ENCODE data around the gene ARGLU1. TPM values are rescaled to one million over a fixed set of nuclear protein-coding genes. Genes with fewer than 3 reads are reported as not detected.

ARGLU1 gene
- total RNA-seq, 1 donor from 2014 or later: 128 TPM

DNA sequence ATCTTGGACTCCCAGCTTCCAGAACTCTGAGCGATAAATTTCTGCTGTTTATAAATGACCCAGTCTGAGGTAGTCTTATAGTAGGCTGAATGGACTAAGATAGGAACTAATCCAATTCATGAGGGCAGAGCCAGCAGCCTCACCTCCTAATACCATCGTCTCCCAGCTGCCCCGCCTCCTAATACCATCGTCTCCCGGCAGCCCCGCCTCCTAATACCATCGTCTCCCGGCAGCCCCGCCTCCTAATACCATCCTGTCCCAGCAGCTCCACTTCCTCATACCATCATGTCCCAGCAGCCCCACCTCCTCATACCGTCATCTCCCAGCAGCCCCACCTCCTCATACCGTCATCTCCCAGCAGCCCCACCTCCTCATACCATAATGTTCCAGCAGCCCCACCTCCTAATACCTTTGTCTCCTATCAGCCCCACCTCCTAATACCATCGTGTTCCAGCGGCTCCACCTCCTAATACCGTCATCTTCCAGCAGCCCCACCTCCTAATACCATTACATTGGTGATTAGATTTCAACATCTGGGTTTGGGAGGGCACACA, 2.4 kb upstream of the ARGLU1 start:
- H3K27ac Mint-ChIP-seq: peak overlapping the region; percentile 95
- TF ChIP-seq CTCF (conservative IDR thresholded peaks at IDR 0.05): no peak
- DNase-seq (ENCODE audit: extremely low spot score, unreplicated experiment): no peak
- peaks cover 18% of the 10 kb centered on the region for H3K4me1 Mint-ChIP-seq (ENCODE audit: unreplicated experiment)
- H3K36me3 Mint-ChIP-seq: peaks cover 5% of the 10 kb centered on the region
- no peaks in the 10 kb centered on the region for H3K27me3 Mint-ChIP-seq
- H3K9me3 Mint-ChIP-seq: no peaks in the 10 kb centered on the region
- H3K4me3 Mint-ChIP-seq: peak overlapping the region; percentile 80

- no peak for TF ChIP-seq CTCF (conservative IDR thresholded peaks at IDR 0.05)
- Mint-ChIP-seq H3K4me1 (ENCODE audit: unreplicated experiment) (peaks cover 27% of the 10 kb centered on the region), H3K27ac (peak overlapping the region; percentile 95), H3K27me3 (no peaks in the 10 kb centered on the region), H3K36me3 (peaks cover 13% of the 10 kb centered on the region), H3K4me3 (no peak overlapping the region), H3K9me3 (no peaks in the 10 kb centered on the region)
- DNase-seq (ENCODE audit: extremely low spot score, unreplicated experiment): no peak
These were observed 1.5 kb upstream of the ARGLU1 start for GRCh38 chr13:106569233-106570095.

DNA sequence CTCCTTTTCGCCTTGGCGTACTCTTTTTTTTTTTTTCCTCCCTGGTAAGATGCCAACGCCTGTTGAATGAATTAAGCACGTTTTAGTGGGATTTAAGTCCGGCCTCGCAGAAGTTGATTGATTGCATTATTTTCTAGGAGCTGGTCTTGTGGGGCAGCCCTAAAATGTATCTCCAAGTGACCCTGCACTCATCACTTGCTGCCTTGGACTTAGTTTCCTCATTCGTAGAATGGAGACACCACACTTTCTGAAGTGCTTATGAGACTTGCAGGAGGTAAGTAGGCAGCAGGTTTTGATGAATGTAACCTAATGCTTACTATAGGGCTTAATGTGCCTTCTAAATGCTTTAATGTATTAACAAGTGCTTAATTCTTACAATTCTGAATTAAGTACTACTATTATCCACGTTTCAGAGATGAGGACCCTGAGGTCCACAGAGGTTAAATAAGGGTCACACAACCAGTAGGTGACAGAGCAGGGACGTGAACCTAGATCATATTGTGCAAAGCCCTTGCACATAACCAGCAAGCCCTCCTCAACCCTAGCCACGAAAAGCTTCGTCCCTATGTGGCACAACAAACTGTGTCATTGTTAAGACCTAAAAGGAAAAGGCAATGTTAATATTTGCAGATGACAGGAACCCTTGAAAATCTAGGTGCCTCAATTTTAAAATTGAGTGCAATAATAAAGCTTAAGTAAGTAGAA, 514 bp upstream of the ARGLU1 start:
- H3K4me1 Mint-ChIP-seq (ENCODE audit: unreplicated experiment): peaks cover 36% of the 10 kb centered on the region
- H3K27ac Mint-ChIP-seq: peak overlapping the region; percentile 96
- H3K36me3 Mint-ChIP-seq: peaks cover 13% of the 10 kb centered on the region
- DNase-seq (ENCODE audit: extremely low spot score, unreplicated experiment): no peak
- peak overlapping the region; percentile 94 for H3K4me3 Mint-ChIP-seq
- no peaks in the 10 kb centered on the region for H3K9me3 Mint-ChIP-seq
- no peaks in the 10 kb centered on the region for H3K27me3 Mint-ChIP-seq
- no peak for TF ChIP-seq CTCF (conservative IDR thresholded peaks at IDR 0.05)

DNA sequence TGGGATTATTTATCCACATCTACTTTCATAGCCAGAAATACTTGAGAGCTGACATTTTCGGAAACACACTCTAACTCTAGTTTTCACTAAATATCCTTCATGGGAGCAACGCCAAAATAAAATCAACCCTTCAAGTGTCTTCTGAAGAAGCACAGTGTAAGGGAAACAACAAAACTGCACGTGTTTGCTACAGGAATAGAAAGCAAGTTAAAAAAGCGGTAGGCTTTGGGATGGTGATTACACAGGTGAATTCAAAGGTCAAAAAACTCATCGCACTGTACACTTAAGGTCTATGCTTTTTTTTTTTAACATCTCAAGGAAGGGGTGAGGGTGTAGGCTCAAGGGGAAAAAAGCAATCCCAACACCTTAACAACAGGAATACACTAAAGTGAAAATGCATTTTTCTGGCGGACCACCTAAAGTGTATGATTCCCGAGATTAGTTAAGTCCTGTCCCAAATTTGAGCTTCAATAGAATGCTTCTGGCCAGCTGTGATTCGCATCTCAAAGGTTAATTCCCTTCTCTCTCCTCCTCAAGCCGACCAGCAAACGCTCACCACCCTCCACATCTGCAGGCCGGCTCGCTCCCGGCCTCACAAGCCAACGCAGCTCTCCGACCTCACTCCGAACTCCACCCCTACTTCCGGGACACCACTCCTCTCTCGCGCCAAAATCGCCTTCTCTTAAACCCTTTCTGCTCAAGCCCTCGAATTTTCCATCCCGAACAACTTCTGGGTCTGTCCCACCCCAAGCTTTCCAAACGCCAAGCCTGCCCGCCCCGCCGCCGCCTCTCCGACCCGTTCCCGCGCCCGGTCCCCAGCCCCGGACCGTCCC, 1.1 kb downstream of the ARGLU1 start:
- Mint-ChIP-seq H3K36me3 (peaks cover 13% of the 10 kb centered on the region), H3K4me3 (peak overlapping the region; percentile 94), H3K9me3 (no peaks in the 10 kb centered on the region), H3K27ac (peak overlapping the region; percentile 96), H3K4me1 (ENCODE audit: unreplicated experiment) (peaks cover 45% of the 10 kb centered on the region), H3K27me3 (no peaks in the 10 kb centered on the region)
- TF ChIP-seq CTCF (conservative IDR thresholded peaks at IDR 0.05): no peak
- no peak for DNase-seq (ENCODE audit: extremely low spot score, unreplicated experiment)

DNA sequence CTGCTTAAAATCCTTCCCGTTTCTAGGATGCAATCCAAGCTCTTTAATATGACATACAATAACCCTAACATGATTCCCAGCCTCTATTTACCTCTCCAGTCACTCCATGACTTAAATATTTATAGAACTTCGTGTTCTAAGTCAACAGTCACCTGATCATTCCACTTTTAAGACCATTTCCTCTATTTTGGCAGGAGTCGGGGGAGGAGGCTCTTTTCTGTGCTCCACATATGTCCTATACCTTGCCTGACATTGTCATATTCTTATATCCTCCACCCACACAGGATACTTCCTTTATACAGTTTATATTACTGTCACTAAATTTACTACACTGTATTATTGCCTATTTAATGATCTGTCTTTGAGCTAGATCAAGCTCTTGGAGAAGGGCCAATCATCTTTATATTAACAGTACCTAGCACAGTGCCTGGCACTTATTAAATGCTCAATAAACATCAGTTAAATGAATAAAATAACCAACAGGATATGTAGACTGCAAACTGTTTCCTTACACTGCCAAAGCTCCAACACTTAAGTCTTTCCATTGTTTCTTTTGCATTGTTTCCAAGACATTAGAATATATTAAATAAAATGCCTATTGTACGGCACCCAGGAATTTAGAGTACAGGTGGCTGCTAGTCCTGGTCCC, 2.7 kb downstream of the ARGLU1 start:
- DNase-seq (ENCODE audit: extremely low spot score, unreplicated experiment): no peak
- no peaks in the 10 kb centered on the region for H3K9me3 Mint-ChIP-seq
- H3K4me3 Mint-ChIP-seq: peak overlapping the region; percentile 94
- TF ChIP-seq CTCF (conservative IDR thresholded peaks at IDR 0.05): no peak
- peaks cover 52% of the 10 kb centered on the region for H3K4me1 Mint-ChIP-seq (ENCODE audit: unreplicated experiment)
- no peaks in the 10 kb centered on the region for H3K27me3 Mint-ChIP-seq
- peak overlapping the region; percentile 96 for H3K27ac Mint-ChIP-seq
- peaks cover 8% of the 10 kb centered on the region for H3K36me3 Mint-ChIP-seq

Data from type B pancreatic cell (in vitro differentiated cells).